Measurements from ENCODE around the gene SH3RF2. TPM values are rescaled to one million over a fixed set of nuclear protein-coding genes. Genes with fewer than 3 reads are reported as not detected.

Gene SH3RF2
- total RNA-seq, 4 donors from 2014 or later, result 39.6 to 118 (median 96.0) TPM

- peaks cover 0 to 8% (median 0%) of the 10 kb centered on the region in 4 donors for H3K4me1 ChIP-seq
- TF ChIP-seq POLR2A (IDR thresholded peaks at IDR 0.05) (no peak), CTCF (IDR thresholded peaks at IDR 0.05) (no peak)
- H3K27ac ChIP-seq, result no peak overlapping the region
- H3K27me3 ChIP-seq, result no peaks in the 10 kb centered on the region
- no peak overlapping the region for H3K4me3 ChIP-seq
- H3K36me3 ChIP-seq, result no peaks in the 10 kb centered on the region
- H3K9me3 ChIP-seq, result no peaks in the 10 kb centered on the region
- no peak for DNase-seq
Measured at GRCh38 chr5:145934276-145934675, 2.1 kb upstream of the SH3RF2 start.

- peak overlapping the region in 3 of 4 donors; percentile 28 to 81 (median 66) for H3K4me3 ChIP-seq
- H3K4me1 ChIP-seq, result peaks cover 0 to 20% (median 0%) of the 10 kb centered on the region in 4 donors
- no peaks in the 10 kb centered on the region for H3K27me3 ChIP-seq
- DNase-seq, result peak in 2 of 3 donors; percentile 61 to 69
- TF ChIP-seq POLR2A (IDR thresholded peaks at IDR 0.05), result peak; percentile 85 to 95
- TF ChIP-seq CTCF (IDR thresholded peaks at IDR 0.05), result no peak
- no peaks in the 10 kb centered on the region for H3K36me3 ChIP-seq
- peak overlapping the region in 3 of 4 donors; percentile 52 to 82 (median 71) for H3K27ac ChIP-seq
- H3K9me3 ChIP-seq, result no peaks in the 10 kb centered on the region
Measured at GRCh38 chr5:145937432-145938250, 1.3 kb downstream of the SH3RF2 start.

DNA sequence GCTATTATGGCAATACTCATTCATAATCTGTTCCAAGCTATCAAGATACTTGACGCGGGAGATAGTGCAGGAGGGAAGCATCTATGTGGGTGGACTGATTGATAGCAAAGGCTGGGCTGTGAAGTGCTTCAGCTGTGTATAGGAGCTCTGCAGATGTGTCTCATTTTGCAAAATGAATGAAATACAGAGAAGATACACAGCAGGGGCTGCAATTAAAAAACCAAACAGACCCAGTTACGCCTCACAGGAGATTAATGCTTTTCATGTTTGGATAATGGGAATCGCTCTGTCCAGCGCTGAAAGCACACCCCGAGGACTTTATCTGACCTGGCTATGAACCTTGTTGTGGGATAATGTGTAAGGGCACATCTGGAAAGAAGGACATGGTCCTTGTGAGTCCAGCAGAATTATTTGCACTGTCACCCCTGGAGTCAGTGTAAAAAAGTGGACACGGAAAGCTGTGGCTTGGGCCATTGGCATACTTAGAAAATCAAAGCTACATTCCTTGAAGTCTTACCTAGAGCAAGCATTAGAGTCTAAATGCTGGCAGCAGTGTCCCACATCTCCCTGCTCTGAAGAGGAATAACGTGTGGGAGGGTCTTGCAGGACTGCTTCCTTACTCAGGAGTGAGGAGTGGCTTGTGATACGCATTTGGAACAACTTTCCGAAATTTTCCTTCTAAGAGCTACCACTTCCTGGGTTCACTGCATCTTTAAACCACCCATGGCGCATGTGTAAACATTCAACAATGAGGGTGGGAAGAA lies 2.6 kb downstream of the SH3RF2 start:
- no peak for DNase-seq
- H3K9me3 ChIP-seq, result no peaks in the 10 kb centered on the region
- TF ChIP-seq CTCF (IDR thresholded peaks at IDR 0.05) (no peak), POLR2A (IDR thresholded peaks at IDR 0.05) (no peak)
- H3K27me3 ChIP-seq, result no peaks in the 10 kb centered on the region
- peak overlapping the region in 2 of 4 donors; percentile 66 to 81 for H3K4me3 ChIP-seq
- no peaks in the 10 kb centered on the region for H3K36me3 ChIP-seq
- H3K4me1 ChIP-seq, result peaks cover 0 to 33% (median 0%) of the 10 kb centered on the region in 4 donors
- H3K27ac ChIP-seq, result peak overlapping the region in 1 of 4 donors; percentile 34

- Histone ChIP-seq H3K36me3 (no peaks in the 10 kb centered on the region), H3K4me3 (peak overlapping the region in 2 of 4 donors; percentile 35 to 66), H3K27ac (no peak overlapping the region), H3K4me1 (peaks cover 0 to 35% (median 0%) of the 10 kb centered on the region in 4 donors), H3K9me3 (no peaks in the 10 kb centered on the region), H3K27me3 (no peaks in the 10 kb centered on the region)
- no peak for TF ChIP-seq POLR2A (IDR thresholded peaks at IDR 0.05)
- DNase-seq, result no peak
Measured at GRCh38 chr5:145939540-145940065, 3.2 kb downstream of the SH3RF2 start.

GRCh38 chr5:145941096-145941447 lies 4.7 kb downstream of the SH3RF2 start:
- H3K4me1 ChIP-seq, result peaks cover 0 to 33% (median 0%) of the 10 kb centered on the region in 4 donors
- peak overlapping the region in 1 of 4 donors; percentile 44 for H3K27ac ChIP-seq

More at GRCh38 chr5:145941096-145941447, 4.7 kb downstream of the SH3RF2 start:
- TF ChIP-seq CTCF (IDR thresholded peaks at IDR 0.05), result no peak
- TF ChIP-seq POLR2A (IDR thresholded peaks at IDR 0.05), result no peak
- H3K36me3 ChIP-seq, result no peaks in the 10 kb centered on the region
- no peak overlapping the region for H3K4me3 ChIP-seq
- H3K27me3 ChIP-seq, result no peaks in the 10 kb centered on the region
- no peaks in the 10 kb centered on the region for H3K9me3 ChIP-seq
- DNase-seq, result no peak
